Sigmoid colon (tissue), 7 donors: ENCODE measurements around the gene CLCN7. TPM values are rescaled to one million over a fixed set of nuclear protein-coding genes. Genes with fewer than 3 reads are reported as not detected.
A peak's percentile ranks its signal among the peaks of the same experiment; 100 is the strongest.

Source experiments
- DNase-seq: peaks from one replicate; pipeline ENCODE4 v3.0.0-alpha.2; 2019
- H3K27ac ChIP-seq, 4 donors: fragments of 200-600 bp; sonication (generic); one replicate each; pipeline ENCODE4 v1.5.1; 2016 to 2019; ENCODE audit warnings: mild to moderate bottlenecking in 1 of 4
- H3K27me3 ChIP-seq, 3 donors: fragments of 200-600 bp; sonication (generic); one replicate each; pipeline ENCODE4 v1.5.1; 2019; ENCODE audit warnings: mild to moderate bottlenecking in 1 of 3
- H3K36me3 ChIP-seq, 4 donors: fragments of 200-600 bp; sonication (generic); one replicate each; pipeline ENCODE4 v1.5.1; 2016 to 2019
- H3K4me1 ChIP-seq, 4 donors: fragments of 200-600 bp; sonication (generic); one replicate each; pipeline ENCODE4 v1.5.1; 2017 to 2019
- H3K4me3 ChIP-seq, 4 donors: fragments of 200-600 bp; sonication (generic); one replicate each; pipeline ENCODE4 v1.5.1; 2017 to 2019; ENCODE audit warnings: mild to moderate bottlenecking in 2 of 4, moderate library complexity in 1 of 4
- H3K9me3 ChIP-seq, 4 donors: fragments of 200-600 bp in 3 of 4; sonication (generic) in 3 of 4; one replicate each; pipeline versions ENCODE4 v1.5.1 to v1.6.1; 2013 to 2019
- EP300 ChIP-seq, 4 donors: sonication (generic); formaldehyde crosslinking; IDR thresholded peaks; one replicate each; pipeline ENCODE4 v1.6.1; 2017; ENCODE audit warnings: antibody characterized with exemption in 4 of 4
- POLR2A ChIP-seq, 2 donors: fragments of 450-650 bp; IDR thresholded peaks; one replicate each; pipeline ENCODE4 v1.6.1; 2016; ENCODE audit warnings: antibody characterized with exemption in 2 of 2, mild to moderate bottlenecking in 2 of 2, moderate library complexity in 2 of 2
- POLR2AphosphoS5 ChIP-seq, 4 donors: sonication (generic); formaldehyde crosslinking; IDR thresholded peaks; one replicate each; pipeline ENCODE4 v1.6.1; 2017; ENCODE audit warnings: antibody characterized with exemption in 4 of 4
- WGBS, 2 donors: extraction: QIAGEN DNeasy Blood & Tissue Kit; methylation state at CpG; one replicate each; pipeline ENCODE4 v1.1.7; 2013; 5-methylcytosine and 5-hydroxymethylcytosine counted together
- intact Hi-C: fragments of 100-400 bp; cut with DNase I; formaldehyde crosslinking; loops from one replicate; pipeline ENCODE4 v1.15.1; 2023
- polyA plus RNA-seq, 3 donors: library from polyadenylated mRNA; stranded (reverse); fragments of 200-250 nt; gene quantifications; one replicate each; pipeline ENCODE4 v1.2.3, GENCODE V29; 2013
- total RNA-seq, 4 donors: library from RNA; depleted of rRNA; stranded (reverse); fragments of >200 nt; gene quantifications; one replicate each; pipeline ENCODE4 v1.1.0, GENCODE V29; 2016
- TF ChIP-seq, protein P1 (sequence below), 4 experiments: fragments of 450-650 bp in 3 of 4; fragments of 200-600 bp in 1 of 4; IDR thresholded peaks; one replicate each; pipeline ENCODE4 v1.5.1; 2016 to 2019; ENCODE audit warnings: antibody characterized with exemption in 4 of 4, mild to moderate bottlenecking in 3 of 4, moderate library complexity in 2 of 4
- donor health status: healthy with polysubstance abuse.
- donor health status: Bipolar disorder and iron deficiency.
- donor health status: healthy.

The CLCN7 gene
- total and polyA plus RNA-seq, 7 donors, result 4.2 to 78.7 (median 38.7) TPM

GRCh38 chr16:1429631-1430030 is 45.2 kb downstream of the CLCN7 start:
- Histone ChIP-seq H3K27ac (no peak overlapping the region), H3K9me3 (no peaks in the 10 kb centered on the region), H3K4me1 (peaks cover 0 to 7% (median 0%) of the 10 kb centered on the region in 4 donors), H3K36me3 (no peaks in the 10 kb centered on the region), H3K27me3 (no peaks in the 10 kb centered on the region), H3K4me3 (no peak overlapping the region)
- no peak for TF ChIP-seq EP300 (IDR thresholded peaks at IDR 0.05)
- TF ChIP-seq, protein P1, sequence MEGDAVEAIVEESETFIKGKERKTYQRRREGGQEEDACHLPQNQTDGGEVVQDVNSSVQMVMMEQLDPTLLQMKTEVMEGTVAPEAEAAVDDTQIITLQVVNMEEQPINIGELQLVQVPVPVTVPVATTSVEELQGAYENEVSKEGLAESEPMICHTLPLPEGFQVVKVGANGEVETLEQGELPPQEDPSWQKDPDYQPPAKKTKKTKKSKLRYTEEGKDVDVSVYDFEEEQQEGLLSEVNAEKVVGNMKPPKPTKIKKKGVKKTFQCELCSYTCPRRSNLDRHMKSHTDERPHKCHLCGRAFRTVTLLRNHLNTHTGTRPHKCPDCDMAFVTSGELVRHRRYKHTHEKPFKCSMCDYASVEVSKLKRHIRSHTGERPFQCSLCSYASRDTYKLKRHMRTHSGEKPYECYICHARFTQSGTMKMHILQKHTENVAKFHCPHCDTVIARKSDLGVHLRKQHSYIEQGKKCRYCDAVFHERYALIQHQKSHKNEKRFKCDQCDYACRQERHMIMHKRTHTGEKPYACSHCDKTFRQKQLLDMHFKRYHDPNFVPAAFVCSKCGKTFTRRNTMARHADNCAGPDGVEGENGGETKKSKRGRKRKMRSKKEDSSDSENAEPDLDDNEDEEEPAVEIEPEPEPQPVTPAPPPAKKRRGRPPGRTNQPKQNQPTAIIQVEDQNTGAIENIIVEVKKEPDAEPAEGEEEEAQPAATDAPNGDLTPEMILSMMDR (IDR thresholded peaks at IDR 0.05), result no peak
- TF ChIP-seq POLR2AphosphoS5 (IDR thresholded peaks at IDR 0.05), result no peak
- TF ChIP-seq POLR2A (IDR thresholded peaks at IDR 0.05), result no peak
- no peak for DNase-seq
- intact Hi-C loops, result no loop called here
- WGBS, 2 donors, result 83 to 92% methylated on average over 13 of the region's 13 CpGs

DNA sequence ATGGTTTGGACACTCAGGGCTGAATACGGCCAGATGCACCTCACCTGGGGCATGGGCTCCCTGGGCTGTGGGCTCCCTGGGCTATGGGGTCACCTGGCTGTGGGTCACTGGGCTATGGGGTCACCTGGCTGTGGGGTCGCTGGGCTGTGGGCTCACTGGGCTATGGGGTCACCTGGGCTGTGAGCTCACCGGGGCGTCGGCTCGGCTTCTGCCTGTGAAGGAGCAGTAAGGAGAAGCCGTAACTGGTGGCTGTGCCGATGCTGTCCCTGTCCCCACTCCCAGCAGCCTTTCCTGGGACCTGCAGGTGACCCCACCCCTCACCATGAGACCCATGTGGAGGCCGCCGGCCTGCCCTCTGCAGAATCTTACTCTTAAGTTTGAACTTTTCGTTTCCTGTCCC is 45.8 kb downstream of the CLCN7 start:
- intact Hi-C loops, result no loop called here
- TF ChIP-seq POLR2A (IDR thresholded peaks at IDR 0.05) (no peak), POLR2AphosphoS5 (IDR thresholded peaks at IDR 0.05) (no peak), EP300 (IDR thresholded peaks at IDR 0.05) (no peak)
- TF ChIP-seq, protein P1 (IDR thresholded peaks at IDR 0.05), result no peak
- Histone ChIP-seq H3K4me3 (no peak overlapping the region), H3K9me3 (no peaks in the 10 kb centered on the region), H3K27me3 (no peaks in the 10 kb centered on the region), H3K4me1 (peaks cover 0 to 7% (median 0%) of the 10 kb centered on the region in 4 donors), H3K27ac (no peak overlapping the region), H3K36me3 (no peaks in the 10 kb centered on the region)
- WGBS, 2 donors, result 54 to 85% methylated on average over 11 of the region's 11 CpGs
- no peak for DNase-seq

DNA sequence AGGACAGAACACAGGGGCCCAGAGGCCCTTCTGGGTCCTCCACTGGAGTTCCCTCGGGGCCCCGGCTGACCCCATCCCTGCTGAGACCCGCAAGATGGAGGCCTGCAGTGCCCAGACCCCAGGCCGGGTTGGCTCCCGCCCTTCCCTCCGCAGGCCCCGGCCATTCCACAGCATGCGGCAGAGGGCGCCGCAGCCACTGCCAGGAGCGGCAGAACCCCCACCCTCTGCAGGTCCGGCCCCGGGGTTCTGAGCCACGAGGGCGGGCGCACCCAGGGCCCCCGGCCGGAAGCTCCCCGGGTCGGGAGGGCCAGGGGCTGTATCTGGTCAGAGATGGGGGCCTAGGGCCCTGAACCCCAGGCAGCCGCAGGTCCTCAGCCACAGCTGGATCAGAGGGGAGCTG is 46.3 kb downstream of the CLCN7 start:
- Histone ChIP-seq H3K9me3 (no peaks in the 10 kb centered on the region), H3K4me1 (peaks cover 0 to 7% (median 0%) of the 10 kb centered on the region in 4 donors), H3K4me3 (peak overlapping the region in 1 of 4 donors; percentile 11), H3K36me3 (no peaks in the 10 kb centered on the region), H3K27ac (no peak overlapping the region), H3K27me3 (no peaks in the 10 kb centered on the region)
- intact Hi-C loops, result no loop called here
- TF ChIP-seq POLR2AphosphoS5 (IDR thresholded peaks at IDR 0.05), result no peak
- TF ChIP-seq EP300 (IDR thresholded peaks at IDR 0.05), result no peak
- TF ChIP-seq POLR2A (IDR thresholded peaks at IDR 0.05), result no peak
- TF ChIP-seq, protein P1 (IDR thresholded peaks at IDR 0.05), result no peak
- no peak for DNase-seq
- 25 to 34% methylated on average over 21 of the region's 21 CpGs for WGBS, 2 donors

DNA sequence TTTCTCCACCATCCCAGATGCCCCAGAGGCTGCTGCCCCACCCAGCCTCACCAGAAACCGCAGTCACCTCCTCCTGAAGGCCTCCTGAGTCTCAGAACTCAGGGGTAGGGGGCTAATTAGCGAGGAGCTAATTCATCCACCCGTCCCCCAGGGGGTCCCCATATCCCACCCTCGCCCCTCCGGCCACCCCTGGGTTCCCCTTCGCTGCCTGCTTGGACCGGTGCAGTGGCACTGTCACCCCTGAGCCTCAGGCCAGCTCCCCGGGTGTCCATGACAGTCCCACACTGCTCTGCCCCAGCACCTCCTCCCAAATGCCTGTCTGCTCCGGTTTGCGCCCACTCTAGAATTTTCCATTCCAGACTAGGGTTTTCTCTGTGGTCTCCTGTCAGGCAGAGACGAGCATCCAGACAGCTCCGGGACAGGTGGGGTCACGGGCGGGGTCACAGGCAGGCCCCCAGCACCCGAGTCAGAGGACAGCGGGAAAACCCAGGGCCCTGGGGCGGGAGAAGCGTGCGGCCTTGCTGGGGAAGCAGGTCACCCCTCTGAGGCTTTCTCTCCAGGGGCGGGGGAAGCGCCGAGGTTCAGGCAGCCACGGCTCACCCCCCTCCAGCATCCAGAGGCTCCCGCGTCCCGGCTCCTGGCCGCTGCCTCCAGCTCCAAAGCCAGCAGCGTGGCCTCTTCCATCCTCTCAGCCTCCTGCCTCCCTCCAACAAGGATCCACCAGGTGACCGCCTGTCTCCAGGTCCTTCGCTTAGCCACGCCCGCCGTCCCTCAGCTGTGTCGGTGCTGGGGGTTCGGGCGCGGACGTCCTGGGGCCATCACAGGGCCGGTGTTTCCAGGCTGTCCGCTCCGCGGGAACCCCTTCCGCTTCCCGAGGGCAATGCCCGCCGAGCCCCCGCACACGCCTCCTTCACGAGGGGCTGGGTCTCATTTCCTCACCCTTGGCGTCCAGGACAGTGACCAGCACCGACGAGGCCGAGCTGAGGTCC is 47.1 kb downstream of the CLCN7 start:
- no peaks in the 10 kb centered on the region for H3K36me3 ChIP-seq
- no peak overlapping the region for H3K27ac ChIP-seq
- no peaks in the 10 kb centered on the region for H3K27me3 ChIP-seq
- peaks cover 0 to 7% (median 0%) of the 10 kb centered on the region in 4 donors for H3K4me1 ChIP-seq
- no peaks in the 10 kb centered on the region for H3K9me3 ChIP-seq
- WGBS, 2 donors, result 85 to 86% methylated on average over 53 of the region's 53 CpGs
- H3K4me3 ChIP-seq, result peak overlapping the region in 1 of 4 donors; percentile 11
- no peak for DNase-seq
- intact Hi-C loops, result no loop called here
- TF ChIP-seq POLR2A (IDR thresholded peaks at IDR 0.05) (no peak), POLR2AphosphoS5 (IDR thresholded peaks at IDR 0.05) (no peak), EP300 (IDR thresholded peaks at IDR 0.05) (no peak)
- TF ChIP-seq, protein P1 (IDR thresholded peaks at IDR 0.05), result no peak
